Measurements from ENCODE around the gene LRRC26. TPM values are rescaled to one million over a fixed set of nuclear protein-coding genes. Genes with fewer than 3 reads are reported as not detected.

Gene LRRC26
- total RNA-seq, 1 experiment from 2014 or later, result not detected

DNA sequence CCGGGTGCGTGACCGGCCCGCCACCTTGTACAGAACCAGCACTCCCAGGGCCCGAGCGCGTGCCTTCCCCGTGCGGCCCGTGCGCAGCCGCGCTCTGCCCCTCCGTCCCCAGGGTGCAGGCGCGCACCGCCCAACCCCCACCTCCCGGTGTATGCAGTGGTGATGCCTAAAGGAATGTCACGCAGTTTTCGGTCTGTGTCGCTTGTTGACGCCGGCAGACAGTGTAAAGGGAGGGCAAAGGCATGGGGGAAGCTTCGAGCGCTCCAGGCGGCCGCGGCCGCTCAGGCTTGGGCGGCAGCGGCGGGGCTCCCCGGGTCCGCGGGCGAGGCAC is 1.3 kb downstream of the LRRC26 start:
- DNase-seq (ENCODE audit: low read depth), result no peak

DNA sequence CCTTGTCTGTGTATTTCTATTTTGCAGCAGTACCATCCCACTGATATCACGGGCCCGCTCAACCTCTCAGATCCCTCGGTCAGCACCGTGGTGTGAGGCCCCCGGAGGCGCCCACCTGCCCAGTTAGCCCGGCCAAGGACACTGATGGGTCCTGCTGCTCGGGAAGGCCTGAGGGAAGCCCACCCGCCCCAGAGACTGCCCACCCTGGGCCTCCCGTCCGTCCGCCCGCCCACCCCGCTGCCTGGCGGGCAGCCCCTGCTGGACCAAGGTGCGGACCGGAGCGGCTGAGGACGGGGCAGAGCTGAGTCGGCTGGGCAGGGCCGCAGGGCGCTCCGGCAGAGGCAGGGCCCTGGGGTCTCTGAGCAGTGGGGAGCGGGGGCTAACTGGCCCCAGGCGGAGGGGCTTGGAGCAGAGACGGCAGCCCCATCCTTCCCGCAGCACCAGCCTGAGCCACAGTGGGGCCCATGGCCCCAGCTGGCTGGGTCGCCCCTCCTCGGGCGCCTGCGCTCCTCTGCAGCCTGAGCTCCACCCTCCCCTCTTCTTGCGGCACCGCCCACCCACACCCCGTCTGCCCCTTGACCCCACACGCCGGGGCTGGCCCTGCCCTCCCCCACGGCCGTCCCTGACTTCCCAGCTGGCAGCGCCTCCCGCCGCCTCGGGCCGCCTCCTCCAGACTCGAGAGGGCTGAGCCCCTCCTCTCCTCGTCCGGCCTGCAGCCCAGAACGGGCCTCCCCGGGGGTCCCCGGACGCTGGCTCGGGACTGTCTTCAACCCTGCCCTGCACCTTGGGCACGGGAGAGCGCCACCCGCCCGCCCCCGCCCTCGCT is 1.9 kb downstream of the LRRC26 start:
- no peak for DNase-seq (ENCODE audit: low read depth)

GRCh38 chr9:137167277-137167746 is 2.5 kb downstream of the LRRC26 start:
- no peak for DNase-seq (ENCODE audit: low read depth)

GRCh38 chr9:137166380-137167229 is 3.2 kb downstream of the LRRC26 start:
- no peak for DNase-seq (ENCODE audit: low read depth)

DNA sequence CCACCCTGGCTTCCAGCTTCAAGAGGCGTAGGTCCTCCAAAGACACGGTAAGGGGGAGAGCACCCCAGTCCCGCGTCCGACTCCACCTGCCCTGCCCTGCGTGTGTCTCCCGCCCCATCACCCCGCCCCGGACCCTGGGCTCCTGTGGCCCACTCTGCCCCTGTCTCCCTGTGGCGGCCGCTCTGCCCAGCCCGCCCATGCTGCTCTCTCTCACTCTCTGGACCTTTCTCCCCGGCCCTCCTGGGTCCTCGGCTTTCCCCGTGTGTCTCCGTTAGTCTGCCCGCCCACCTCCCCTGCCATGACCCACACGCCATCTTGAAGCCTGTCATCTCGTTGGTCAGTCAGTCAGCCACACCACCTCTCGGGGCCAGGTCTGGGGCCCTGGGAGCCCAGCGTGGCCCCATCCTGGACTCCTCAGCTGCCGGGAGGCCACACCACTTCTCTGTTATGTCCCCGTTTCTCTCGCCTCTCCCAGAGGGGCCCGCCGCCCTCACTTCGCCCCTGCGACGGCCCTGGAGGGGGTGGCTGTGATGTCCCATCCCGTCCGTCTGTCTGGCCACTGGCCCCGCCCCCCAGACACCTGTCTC is 4.5 kb downstream of the LRRC26 start:
- no peak for DNase-seq (ENCODE audit: low read depth)

DNA sequence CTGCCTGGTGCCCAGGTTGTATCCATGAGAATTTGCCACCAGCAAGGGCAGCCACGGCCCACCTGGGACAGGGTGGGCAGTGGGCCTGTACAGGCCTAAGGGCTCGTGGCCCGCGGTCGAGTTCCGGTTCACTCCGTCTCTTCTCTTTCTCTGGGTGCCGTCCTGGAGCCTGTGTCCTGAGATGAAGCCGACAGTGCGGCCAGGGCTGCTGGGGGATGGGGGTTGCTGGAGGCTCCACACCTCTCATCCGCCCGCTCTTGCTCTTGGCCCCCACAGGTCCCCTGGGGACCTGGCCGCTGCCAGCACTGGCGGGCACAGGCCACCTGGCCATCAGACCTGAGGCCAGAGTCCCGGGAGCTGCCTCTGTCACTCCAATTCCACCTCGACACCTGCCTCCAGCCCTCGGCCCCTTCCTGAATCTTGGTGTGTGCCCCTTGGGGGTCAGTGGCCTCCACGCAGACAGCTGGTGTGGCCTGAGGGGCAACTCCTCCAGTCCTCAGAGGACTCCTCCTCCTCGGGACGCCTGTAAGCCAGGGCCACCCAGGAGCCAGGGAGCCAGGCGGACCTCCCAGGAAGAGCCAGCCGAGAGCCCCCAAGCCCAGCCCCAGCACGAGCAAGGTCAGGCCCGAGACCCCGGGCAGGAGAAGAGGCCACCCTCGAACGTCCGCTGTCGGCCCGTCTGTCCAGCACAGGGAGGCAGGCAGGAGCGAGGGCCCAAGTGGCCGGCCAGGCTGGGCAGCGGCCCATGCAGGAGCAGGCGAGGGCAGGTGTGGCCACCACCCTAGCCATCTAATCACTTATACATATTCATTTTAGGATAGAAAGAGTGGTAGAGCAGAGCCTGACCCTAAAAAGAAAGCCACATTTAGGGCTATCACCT is 5.2 kb downstream of the LRRC26 start:
- DNase-seq (ENCODE audit: low read depth), result no peak

- DNase-seq (ENCODE audit: low read depth), result no peak
These were observed 6.0 kb downstream of the LRRC26 start for GRCh38 chr9:137163805-137164204.

DNA sequence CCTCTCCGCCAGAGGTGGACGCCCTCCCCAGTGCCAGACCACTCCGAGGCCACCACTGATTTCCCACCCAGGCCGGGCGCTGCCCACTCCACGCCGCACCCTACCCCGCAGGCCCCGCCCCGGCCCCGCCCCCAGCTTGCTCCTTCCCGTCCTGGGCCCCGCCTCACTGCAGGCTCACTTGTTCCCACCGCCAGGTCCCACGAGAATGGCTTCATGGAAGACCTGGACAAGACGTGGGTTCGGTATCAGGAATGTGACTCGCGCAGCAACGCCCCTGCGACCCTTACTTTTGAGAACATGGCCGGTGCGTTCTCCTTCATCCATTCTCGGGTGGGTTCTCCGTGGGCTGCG is 6.5 kb downstream of the LRRC26 start:
- no peak for DNase-seq (ENCODE audit: low read depth)

DNA sequence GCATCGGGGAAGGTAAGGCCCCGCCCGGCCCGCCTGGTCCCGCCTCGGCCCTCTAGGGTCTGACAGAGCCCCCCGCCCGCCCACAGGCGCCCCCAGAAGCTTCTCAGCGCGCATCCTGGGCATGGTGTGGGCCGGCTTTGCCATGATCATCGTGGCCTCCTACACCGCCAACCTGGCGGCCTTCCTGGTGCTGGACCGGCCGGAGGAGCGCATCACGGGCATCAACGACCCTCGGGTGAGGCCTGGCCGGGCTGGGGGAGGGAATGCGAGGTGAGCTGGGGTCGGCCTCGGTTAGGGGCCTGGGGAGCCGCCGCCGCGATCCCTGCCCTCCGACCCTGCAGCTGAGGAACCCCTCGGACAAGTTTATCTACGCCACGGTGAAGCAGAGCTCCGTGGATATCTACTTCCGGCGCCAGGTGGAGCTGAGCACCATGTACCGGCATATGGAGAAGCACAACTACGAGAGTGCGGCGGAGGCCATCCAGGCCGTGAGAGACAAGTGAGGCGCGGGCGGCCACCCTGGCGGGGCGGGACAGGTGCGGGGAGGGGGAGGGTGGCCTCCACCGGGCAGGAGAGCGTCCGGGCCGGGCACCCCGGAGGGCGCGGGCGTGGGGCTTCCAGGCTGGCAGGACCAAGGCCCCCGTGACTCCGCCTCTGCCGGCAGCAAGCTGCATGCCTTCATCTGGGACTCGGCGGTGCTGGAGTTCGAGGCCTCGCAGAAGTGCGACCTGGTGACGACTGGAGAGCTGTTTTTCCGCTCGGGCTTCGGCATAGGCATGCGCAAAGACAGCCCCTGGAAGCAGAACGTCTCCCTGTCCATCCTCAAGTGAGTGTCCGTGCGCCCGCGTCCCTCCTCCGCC is 7.1 kb downstream of the LRRC26 start:
- DNase-seq (ENCODE audit: low read depth), result no peak

DNA sequence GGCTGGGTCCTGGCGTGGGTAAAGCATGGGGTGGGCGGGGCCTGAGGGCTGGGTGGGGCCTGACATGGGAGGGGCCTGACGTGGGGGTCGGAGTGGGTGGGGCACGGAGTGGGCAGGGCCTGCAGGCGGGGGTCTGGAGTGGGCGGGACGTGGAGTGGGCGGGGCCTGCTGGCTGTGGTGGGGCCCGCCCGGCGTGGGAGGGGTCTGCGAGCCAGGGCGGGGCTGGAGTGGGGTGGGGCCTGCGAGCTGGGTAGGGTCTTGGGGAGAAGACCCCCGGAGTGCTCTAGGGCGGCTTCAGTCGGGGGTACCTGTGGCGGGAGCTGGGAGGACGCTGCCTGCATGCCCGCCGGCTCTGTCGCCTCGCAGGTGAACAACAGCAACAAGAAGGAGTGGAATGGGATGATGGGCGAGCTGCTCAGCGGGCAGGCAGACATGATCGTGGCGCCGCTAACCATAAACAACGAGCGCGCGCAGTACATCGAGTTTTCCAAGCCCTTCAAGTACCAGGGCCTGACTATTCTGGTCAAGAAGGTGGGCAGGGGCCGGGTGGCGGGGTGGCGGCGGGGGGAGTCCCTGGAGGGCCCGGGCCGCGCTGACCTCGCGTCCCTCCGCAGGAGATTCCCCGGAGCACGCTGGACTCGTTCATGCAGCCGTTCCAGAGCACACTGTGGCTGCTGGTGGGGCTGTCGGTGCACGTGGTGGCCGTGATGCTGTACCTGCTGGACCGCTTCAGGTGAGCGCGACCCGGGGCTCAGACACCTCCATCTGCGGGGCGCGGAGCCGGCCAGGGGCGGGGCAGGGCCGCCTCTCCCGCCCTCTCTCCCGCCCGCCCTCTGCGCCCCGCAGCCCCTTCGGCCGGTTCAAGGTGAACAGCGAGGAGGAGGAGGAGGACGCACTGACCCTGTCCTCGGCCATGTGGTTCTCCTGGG is 8.0 kb downstream of the LRRC26 start:
- DNase-seq (ENCODE audit: low read depth), result no peak

DNA sequence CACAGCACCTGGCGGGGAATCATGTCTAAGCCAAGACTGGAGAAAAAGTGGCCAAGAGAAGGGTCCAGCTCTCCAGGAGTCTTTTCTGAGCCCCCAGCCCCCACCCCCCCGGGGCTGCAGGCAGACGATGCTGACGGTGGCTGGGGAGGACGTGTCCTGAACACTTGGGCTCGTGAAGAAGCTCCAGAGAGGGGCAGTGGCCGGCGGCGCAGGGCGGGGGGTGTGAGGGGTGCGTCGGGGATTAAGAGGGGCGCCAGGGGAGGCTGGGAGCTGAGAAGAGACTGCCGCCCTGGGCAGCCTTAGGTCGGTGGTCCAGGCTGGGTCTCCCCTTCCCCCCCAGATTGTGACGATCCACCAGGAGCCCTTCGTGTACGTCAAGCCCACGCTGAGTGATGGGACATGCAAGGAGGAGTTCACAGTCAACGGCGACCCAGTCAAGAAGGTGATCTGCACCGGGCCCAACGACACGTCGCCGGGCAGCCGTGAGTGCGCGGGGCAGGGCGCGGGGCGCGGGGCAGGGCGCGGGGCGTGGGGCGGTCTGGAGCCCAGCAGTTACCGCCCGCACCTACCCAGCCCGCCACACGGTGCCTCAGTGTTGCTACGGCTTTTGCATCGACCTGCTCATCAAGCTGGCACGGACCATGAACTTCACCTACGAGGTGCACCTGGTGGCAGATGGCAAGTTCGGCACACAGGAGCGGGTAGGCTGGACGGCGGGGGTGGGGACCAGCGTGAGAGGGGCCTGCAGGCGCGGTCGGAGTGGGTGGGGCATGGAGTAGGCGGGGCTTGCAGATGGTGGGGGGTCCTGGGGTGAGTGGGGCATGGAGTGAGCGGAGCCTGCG is 8.9 kb downstream of the LRRC26 start:
- no peak for DNase-seq (ENCODE audit: low read depth)

DNA sequence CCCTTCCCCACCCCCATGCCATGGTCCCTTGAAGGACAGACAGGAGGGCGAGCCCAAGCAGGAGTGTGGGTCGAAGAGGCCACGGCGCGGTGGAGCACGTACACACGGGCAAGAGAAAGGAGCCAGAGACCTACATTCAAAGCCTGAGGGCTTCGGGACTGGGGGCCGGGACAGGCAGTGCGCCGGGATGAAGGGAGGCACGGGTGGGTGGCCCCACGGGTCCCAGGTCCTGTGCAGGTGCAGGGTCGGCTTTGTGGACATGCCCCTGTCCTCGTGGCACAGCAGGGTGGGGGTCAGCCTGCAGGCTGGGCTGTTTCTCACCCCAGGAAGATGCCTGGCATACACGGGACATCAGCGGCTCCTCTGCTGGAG is 9.8 kb downstream of the LRRC26 start:
- DNase-seq (ENCODE audit: low read depth), result no peak

DNA sequence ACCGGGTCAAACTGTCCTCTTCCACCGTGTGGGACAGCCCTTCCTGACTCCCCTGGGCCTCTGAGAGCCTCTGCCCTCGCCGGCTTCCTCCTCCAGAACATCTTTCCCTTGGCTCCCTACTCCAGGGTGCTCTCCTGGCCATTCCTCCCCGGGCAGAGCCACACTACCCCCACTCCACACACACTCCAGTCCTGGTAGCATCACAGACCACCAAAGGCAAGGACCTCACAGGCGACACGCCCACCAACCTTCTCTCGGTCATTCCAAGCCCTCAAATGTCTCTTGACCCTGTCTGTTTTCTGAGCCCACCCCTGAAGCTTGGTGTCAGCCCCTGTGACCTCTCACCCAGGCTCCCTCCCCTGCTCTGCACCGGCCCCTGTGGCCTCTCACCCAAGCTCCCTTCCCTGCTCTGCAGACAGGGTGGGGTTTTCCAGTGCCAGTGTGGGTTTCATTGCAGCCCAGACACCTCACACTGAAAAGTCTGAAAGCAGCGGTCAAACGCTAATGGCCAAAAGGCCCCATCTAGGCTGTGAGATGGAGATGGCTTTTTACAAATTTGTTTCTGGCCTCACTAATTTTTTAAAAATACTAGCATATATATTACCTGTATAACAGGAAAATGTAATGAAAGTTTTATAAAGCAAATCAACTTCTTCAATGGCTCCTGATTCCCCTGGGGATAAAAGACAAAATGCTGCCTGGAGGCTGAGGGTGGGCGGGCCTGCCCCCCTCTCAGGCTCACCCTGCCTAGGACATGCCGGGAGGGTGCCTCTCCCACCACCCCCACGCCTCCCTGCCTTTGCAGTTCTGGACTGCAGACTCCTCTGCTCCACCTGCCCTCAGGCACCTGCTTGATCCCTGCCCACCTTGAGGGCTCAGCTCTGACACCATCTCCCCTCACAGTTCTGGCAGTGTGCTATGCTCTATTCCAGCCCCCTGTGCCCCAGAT is 10.5 kb downstream of the LRRC26 start:
- no peak for DNase-seq (ENCODE audit: low read depth)

DNA sequence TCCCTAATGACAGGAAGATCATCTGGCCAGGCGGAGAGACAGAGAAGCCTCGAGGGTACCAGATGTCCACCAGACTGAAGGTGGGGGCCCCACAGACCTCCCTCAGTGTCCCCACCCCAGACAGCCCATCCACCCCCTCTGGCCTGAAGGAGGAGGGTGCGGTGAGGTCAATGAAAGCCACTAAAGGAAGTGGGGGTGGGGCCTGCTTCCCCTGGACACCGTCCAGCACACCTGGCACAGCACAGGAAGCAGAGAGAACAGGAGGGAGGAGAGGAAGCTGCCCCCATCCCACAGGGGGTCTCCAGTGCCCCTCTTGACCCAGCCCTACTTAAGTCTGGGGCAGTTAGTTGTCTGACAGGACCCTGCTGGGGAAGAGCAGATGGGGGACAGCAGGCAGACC is 11.2 kb downstream of the LRRC26 start:
- DNase-seq (ENCODE audit: low read depth), result no peak

DNA sequence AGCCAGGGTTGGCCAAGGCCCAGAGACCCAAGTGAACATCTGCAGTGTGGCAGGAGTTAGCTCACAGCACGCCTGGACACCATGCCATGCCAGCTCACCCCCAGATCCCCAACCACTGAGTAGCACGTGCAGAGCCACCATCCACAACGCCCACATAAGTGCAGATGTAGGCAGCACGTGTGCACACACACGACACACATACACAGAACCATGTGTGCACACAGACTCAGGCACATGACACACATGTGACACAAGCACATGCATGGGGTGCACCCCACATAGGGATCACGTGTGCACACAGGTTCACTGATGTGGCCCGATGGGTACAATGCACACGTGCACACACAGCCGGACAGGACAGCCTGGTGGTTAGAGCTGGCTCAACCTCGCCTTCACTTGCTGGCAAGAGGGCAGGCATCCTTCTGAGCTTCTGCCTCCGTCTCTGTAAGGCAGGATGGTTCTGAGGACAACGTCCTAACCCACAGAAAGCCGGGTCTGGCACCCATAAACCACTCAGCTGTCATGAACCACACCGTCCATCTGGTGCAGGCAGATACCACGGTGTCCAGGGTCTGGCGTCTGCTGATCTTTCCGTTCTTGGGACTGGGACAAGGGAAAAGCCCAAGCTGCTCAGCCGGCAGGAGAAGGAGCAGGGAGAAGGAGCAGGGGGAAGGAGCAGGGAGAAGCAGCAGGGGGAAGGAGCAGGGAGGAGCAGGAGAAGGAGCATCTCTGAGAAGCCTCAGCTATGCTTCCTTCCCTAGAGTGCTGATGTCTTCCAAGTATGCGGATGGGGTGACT is 12.0 kb downstream of the LRRC26 start:
- DNase-seq (ENCODE audit: low read depth), result no peak

DNA sequence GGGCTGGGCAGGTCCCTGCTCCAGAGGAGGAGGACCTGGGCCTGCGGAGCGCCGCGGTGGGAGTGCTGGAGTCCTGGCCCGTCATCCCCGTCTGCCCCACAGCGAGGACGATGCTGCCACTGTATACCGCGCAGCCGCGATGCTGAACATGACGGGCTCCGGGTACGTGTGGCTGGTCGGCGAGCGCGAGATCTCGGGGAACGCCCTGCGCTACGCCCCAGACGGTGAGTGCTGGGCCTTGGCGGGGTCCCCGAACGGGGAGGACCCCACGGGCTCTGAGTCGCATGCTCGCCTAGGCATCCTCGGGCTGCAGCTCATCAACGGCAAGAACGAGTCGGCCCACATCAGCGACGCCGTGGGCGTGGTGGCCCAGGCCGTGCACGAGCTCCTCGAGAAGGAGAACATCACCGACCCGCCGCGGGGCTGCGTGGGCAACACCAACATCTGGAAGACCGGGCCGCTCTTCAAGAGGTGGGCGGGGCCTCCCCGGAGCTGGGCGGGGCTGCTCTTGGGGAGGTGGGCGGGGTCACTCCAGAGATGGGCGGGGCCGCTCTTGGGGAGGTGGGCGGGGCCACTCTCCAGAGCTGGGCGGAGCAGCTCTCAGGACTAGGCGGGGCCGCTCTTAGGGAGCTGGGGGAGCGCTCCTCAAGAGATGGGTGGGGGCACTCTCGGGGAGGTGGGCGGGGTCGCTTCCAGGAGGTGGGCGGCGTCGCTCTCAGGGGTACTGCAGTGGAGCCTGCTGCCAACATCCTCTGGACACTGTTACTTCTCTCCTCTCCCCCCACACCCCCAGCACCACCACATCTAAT is 13.1 kb downstream of the LRRC26 start:
- DNase-seq (ENCODE audit: low read depth), result no peak

Measured in M059J (cell line).